ENCODE data around the gene ABCC9.

Gene ABCC9

GRCh38 chr12:21774358-21775132 is 166.7 kb downstream of the ABCC9 start, which contains the start of gene KCNJ8:
Gene KCNJ8 (minus strand): TSS chr12:21774706. CDS start chr12:21773616, 1,090 bp downstream.
- no peak for DNase-seq (ENCODE audit: low read depth)

GRCh38 chr12:21773806-21774205 is 167.4 kb downstream of the ABCC9 start:
- DNase-seq (ENCODE audit: low read depth): no peak

DNA sequence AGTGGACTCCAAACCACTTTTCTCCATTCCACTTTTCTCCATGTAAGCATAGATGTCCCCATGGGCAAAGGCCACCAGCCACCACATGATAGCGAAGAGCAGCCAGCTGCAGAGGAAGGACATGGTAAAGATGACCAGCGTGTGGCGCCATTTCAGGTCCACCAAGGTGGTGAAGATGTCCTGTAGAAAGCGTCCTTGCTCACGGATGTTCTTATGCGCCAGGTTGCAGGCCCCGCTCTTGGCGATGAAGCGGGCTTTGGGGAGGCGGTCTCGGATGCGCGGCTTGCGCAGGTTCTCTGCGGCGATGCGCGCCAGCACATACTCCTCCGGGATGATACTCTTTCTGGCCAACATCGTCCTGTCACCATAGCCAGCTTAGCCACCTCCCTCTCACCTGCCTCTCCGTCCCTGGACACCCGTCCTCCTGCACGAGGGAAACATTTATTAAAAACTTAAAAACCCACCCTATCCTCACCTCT is 167.9 kb downstream of the ABCC9 start:
- DNase-seq (ENCODE audit: low read depth): no peak

DNA sequence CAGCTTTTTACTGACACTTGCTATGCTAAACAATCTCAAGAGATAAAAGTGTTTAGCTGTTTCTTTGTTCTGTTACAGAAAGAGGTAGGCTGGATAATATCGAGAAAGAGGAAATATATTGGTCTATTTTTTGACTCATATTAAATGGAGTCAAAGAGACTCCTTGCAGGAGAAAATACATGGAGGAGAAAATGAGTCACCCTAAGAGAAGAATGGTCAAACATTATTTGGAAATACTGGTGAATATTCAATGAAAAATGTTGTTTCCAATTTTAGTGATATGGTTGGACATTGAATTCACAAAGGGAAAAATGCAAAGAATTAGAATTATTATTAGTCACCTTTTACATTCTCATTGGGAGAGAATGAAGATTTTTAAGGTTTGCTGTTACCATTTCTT is 169.9 kb downstream of the ABCC9 start:
- DNase-seq (ENCODE audit: low read depth): no peak

DNA sequence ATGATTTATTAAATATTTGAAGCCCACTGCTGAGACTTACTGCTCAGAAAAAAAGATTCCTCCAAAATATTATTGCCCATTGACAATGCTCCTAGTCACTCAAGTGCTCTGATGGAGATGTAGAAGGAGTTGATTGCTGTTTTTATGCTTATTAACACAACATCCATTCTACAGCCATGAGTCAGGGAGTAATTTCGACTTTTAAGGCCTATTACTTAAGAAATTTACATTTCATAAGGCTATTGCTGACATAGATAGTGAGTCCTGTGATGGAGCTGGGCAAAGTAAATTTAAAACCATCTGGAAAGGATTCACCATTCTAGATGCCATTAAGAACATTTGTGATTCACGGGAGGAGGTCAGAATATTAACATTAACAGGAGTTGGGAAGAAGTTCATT is 171.9 kb downstream of the ABCC9 start:
- DNase-seq (ENCODE audit: low read depth): no peak

- no peak for DNase-seq (ENCODE audit: low read depth)
These were observed 174.8 kb downstream of the ABCC9 start for GRCh38 chr12:21766403-21766802.

DNA sequence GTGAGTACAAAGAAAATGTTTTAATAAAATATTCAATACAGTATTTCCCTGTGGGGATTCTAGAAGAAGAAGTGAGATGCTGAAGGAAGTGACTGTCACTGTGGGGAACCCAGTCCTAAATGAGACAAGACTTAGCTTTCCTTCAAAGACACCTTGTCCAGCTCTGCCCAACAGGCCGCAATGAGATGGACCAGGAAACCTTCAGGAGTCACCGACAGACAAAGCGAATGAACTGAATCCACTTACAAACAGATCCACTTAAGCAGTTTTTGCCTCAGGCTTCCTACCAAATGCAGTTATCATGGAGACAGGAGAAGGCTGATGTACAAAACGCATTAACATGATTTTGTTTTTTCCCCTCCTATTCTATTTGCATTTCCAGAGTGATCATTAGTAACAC is 176.3 kb downstream of the ABCC9 start:
- DNase-seq (ENCODE audit: low read depth): no peak

DNA sequence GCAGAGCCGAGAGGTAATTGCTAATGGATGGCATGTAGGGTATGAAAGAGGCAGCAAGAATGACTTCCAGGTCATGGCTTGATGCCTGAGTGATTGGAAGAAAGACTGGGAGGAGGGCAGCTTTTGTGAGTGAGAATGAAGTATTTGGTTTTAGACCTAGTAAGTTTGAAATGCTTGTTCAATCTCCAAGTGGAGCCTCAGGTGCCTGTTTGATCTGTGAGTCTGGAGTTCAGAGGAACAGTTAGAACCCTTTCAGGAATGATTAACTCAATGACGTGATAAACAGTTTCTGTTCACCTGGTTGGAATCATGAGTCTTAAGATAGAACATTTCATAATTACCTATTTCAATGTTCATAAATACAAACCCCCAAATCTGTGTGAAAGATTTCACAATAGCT is 177.2 kb downstream of the ABCC9 start:
- DNase-seq (ENCODE audit: low read depth): no peak

DNA sequence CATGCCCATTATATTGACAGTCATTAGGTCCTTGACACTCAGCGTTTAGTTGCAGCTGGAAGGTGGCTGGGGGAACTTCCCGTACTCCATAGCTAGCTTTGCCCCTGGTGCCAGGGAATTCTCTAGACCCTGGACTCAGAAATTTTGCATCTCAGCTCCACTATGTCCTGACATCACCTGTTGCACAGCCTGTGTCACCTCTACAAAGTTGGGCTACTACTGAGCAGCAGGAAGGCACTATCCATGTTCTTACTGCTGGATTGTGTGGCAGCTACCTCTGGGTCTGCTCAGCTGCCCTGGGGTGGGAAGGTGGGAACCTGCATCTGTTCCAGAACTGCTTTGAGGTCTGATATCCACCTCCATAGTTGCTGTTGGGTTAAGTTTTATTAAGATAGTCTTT is 177.7 kb downstream of the ABCC9 start:
- no peak for DNase-seq (ENCODE audit: low read depth)

- DNase-seq (ENCODE audit: low read depth): no peak
These were observed 181.5 kb downstream of the ABCC9 start for GRCh38 chr12:21759737-21760136.

DNA sequence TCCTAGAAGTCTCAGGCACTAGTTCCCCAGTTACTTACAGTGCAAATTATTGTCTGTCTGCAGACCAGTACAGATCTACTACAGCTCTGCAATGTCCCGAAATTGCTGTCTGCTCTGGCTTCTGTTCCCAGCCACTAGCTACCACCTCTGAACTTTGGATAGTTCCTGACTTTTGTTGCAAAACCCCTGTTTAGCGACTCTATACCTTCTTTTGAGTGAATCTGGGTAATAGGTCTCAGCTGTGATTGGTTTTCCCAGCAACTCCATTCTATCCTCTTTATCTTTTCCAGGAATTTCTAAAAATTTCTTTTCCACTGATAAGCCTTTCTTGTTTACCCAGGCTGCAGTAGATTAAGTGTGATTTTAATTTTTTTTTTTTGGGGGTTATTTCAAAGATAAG is 183.5 kb downstream of the ABCC9 start:
- no peak for DNase-seq (ENCODE audit: low read depth)

DNA sequence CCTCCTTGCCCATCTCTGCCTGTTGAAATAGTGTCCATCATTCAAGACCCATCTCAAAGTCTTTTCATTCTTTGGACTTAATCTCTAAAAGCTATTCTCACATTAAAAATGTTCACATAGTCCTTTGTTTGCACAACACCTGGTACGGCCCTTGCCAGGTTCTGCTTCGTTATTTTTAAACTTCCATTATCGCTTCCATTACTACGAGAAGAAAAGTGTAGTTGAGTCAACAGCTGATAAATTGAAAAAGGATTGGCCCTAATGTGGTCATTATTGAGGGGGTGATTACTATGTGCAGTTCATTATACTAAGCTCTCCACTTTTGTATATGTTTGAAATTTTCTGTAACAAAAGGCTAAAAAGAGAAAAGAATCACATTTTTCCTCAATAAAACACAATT is 184.5 kb downstream of the ABCC9 start:
- no peak for DNase-seq (ENCODE audit: low read depth)

- DNase-seq (ENCODE audit: low read depth): no peak
These were observed 189.7 kb downstream of the ABCC9 start for GRCh38 chr12:21751517-21751916.

Measured in non-pigmented ciliary epithelial cell (primary cell).